T-helper 1 cell treated with Interleukin-12 subunit alpha and Interleukin-12 subunit beta and Interleukin-4 antibody, amounts not matched to agents 30 μg/mL and 1 μg/mL, for 36 hours (primary cell): Measurements from ENCODE around the gene LRP1B.

ENCODE experiments used
- H3K27ac Mint-ChIP-seq: one replicate; pipeline ENCODE4 v1.8.0; 2021; ENCODE audit warnings: mild to moderate bottlenecking, mixed read lengths
- H3K27me3 Mint-ChIP-seq: one replicate; pipeline ENCODE4 v1.8.0; 2021; ENCODE audit warnings: low read depth, mixed read lengths
- H3K36me3 Mint-ChIP-seq: one replicate; pipeline ENCODE4 v1.8.0; 2021; ENCODE audit warnings: low read depth, mixed read lengths
- H3K4me1 Mint-ChIP-seq: one replicate; pipeline ENCODE4 v1.8.0; 2021; ENCODE audit warnings: low read depth, mixed read lengths
- H3K4me3 Mint-ChIP-seq: one replicate; pipeline ENCODE4 v1.8.0; 2021; ENCODE audit warnings: mild to moderate bottlenecking, moderate library complexity, mixed read lengths
- H3K9me3 Mint-ChIP-seq: one replicate; pipeline ENCODE4 v1.8.0; 2021; ENCODE audit warnings: mixed read lengths

Gene LRP1B

DNA sequence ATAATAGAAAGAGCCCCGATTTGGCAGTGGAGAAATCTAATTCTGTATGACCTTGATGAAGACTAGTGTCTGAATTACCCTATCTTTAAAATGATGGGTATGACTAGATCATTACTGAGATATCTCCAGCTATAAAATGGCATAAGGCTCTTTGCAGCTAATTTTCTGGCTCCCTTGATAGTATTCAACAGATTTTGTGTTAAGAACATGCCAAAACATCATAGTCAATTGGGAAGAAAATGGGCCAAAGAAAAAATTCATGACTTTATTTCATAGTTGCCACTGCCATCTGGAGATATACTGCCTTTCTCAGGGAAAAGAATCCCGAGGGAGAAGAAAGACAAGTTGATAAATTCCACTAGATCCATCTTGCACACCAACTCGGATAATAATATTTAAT lies 1618.7 kb downstream of the LRP1B start:
- no peaks in the 10 kb centered on the region for H3K4me1 Mint-ChIP-seq
- no peaks in the 10 kb centered on the region for H3K27me3 Mint-ChIP-seq
- H3K27ac Mint-ChIP-seq, result no peak overlapping the region
- no peaks in the 10 kb centered on the region for H3K36me3 Mint-ChIP-seq
- no peak overlapping the region for H3K4me3 Mint-ChIP-seq
- H3K9me3 Mint-ChIP-seq, result peaks cover 4% of the 10 kb centered on the region

DNA sequence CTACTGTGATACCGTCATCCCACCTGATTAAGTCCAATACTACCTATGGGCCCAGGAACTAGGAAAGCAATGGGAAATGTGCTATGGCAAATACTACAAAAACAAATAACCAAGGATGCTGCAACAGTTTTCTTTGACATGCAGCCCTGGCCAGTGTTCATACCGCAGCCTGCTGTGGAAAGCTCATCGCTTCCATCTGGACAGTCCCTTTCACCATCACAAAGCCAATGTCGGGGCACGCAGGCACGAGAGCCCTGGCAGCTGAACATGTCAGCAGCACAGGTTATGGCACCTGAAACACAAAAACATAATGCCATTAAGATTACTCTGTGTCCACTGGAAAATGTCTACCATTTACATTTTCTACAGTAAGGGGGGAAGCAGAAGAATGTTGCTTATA lies 1621.1 kb downstream of the LRP1B start:
- H3K36me3 Mint-ChIP-seq, result no peaks in the 10 kb centered on the region
- H3K4me3 Mint-ChIP-seq, result no peak overlapping the region
- peaks cover 4% of the 10 kb centered on the region for H3K9me3 Mint-ChIP-seq
- no peaks in the 10 kb centered on the region for H3K27me3 Mint-ChIP-seq
- no peaks in the 10 kb centered on the region for H3K4me1 Mint-ChIP-seq
- no peak overlapping the region for H3K27ac Mint-ChIP-seq

DNA sequence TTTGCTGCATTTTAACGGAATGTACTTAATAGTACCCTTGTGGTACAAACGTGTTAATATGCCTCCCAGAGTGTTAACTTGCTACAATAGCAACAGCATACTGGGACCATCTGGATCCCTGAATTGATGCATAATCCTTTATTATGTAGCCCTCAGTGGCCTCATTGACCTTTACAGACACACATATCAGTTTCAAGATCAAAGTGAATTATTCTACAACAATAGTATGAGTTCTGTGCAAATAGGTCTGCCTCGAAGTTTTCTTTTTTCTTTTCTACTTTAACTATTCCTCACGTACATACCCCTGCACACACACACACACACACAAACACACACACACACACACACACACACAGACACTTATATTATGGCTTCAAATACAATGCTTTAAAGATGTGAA lies 1622.1 kb downstream of the LRP1B start:
- H3K4me1 Mint-ChIP-seq, result no peaks in the 10 kb centered on the region
- H3K36me3 Mint-ChIP-seq, result no peaks in the 10 kb centered on the region
- no peaks in the 10 kb centered on the region for H3K27me3 Mint-ChIP-seq

DNA sequence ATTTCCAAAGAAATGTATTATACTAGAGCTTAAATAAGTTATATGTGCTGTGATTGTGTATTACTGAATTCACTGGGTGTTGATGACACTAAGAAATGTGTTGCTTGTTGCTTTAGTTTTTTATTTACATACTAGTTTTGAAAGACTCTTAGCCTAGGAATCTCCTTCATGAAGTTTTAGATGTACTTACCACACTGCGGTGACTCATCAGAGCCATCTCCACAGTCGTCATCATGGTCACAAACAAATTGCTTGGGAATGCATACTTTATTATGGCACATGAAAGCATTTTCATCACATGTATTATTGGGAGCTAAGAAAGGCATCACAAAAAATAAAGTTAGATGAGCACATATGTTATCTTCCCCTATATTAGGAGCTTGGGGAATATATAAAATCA lies 1624.2 kb downstream of the LRP1B start:
- Mint-ChIP-seq H3K27ac (no peak overlapping the region), H3K36me3 (no peaks in the 10 kb centered on the region), H3K4me3 (no peak overlapping the region), H3K4me1 (no peaks in the 10 kb centered on the region), H3K27me3 (no peaks in the 10 kb centered on the region), H3K9me3 (no peaks in the 10 kb centered on the region)

More for the DNA sequence above, 1622.1 kb downstream of the LRP1B start:
- Mint-ChIP-seq H3K9me3 (peaks cover 4% of the 10 kb centered on the region), H3K4me3 (no peak overlapping the region), H3K27ac (no peak overlapping the region)

DNA sequence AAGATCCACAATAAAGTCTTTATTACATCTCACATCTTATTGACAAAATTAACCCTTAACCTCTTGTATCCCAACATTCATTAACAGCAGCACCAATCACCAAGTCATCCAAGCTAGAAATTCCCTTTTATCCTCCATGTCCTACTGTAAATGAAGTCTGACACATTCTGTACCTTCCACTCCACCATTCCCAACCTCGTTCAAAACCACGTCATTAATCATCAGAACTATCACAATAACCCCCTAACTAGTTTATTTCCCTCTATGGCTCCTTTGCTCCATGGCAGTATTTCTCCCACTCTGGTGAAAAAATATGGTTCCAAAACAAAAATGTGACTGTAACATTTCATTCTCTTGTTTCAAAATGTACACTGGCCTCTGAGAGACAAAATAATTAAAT lies 1626.2 kb downstream of the LRP1B start:
- H3K9me3 Mint-ChIP-seq, result no peaks in the 10 kb centered on the region

DNA sequence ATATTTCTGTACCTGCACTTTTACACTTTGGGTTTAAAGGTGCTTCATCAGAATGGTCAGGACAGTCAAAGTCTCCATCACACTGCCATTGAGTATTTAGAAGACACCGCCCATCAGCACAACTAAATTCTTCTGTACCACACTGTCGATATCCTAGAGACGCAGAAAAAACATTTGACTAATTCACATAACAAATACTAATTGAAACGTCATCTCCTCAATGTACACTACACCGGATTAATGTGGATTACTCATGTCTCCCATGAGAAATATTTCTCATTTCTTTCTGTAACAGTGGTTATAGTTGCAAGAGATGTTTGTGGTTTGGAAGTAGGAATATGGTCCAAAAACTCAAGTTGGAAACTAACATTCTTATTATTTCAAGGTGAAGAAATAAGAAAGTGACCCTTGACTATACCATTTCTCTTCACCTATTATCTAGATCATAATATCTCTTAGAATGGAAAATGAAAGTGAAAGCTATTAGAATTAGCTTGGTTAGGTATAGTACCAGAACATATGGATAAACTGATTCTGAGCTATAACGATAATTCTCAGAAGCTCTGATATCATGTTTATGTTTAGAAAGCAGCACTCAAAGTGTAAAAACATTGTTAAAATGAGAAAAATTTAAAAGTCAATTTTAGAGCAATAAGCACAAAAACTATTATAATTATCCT lies 1627.7 kb downstream of the LRP1B start:
- no peaks in the 10 kb centered on the region for H3K9me3 Mint-ChIP-seq
- no peaks in the 10 kb centered on the region for H3K36me3 Mint-ChIP-seq
- H3K27me3 Mint-ChIP-seq, result no peaks in the 10 kb centered on the region
- no peak overlapping the region for H3K27ac Mint-ChIP-seq
- no peak overlapping the region for H3K4me3 Mint-ChIP-seq
- no peaks in the 10 kb centered on the region for H3K4me1 Mint-ChIP-seq

More for the DNA sequence above, 1626.2 kb downstream of the LRP1B start:
- Mint-ChIP-seq H3K4me1 (no peaks in the 10 kb centered on the region), H3K27ac (no peak overlapping the region), H3K27me3 (no peaks in the 10 kb centered on the region), H3K36me3 (no peaks in the 10 kb centered on the region), H3K4me3 (no peak overlapping the region)

DNA sequence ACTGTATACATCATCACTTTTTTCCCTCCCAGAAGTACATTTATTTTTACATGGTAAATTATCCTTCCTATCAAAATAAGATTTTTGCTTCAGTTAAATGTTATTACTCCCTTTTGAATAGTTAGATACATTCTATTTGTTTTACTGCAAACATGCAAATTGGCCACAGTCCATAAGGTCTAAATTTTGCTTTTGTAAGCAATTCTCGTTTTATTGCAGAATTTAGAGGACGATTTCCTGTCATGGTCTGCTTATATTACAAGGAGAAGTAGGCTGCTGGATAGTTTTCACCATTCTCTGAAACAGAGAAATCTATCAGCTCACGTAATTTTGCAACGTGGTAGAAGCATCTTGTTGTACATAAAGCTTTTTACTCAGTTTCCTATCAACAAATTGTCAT lies 1632.5 kb downstream of the LRP1B start:
- Mint-ChIP-seq H3K4me1 (no peaks in the 10 kb centered on the region), H3K36me3 (no peaks in the 10 kb centered on the region), H3K4me3 (no peak overlapping the region), H3K27me3 (no peaks in the 10 kb centered on the region), H3K27ac (no peak overlapping the region), H3K9me3 (no peaks in the 10 kb centered on the region)

DNA sequence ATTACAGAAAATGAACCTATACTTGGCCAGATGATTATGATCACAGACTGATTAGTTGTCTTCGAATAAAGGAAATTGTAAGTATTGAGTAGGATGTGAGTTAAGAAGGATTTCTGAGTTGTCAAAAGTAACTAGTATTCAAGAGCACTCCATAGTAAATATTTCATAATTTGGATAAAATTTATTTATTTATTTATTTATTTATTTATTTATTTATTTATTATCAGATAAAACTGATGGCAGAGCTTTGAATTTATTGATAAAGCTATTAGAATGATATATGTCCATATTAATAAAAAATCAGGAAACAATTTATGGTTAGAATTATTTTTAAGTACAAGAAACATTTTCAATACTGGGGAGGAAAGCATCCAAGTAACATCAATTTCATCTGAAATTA lies 1634.1 kb downstream of the LRP1B start:
- Mint-ChIP-seq H3K27me3 (no peaks in the 10 kb centered on the region), H3K27ac (no peak overlapping the region), H3K4me3 (no peak overlapping the region), H3K36me3 (no peaks in the 10 kb centered on the region), H3K4me1 (no peaks in the 10 kb centered on the region), H3K9me3 (no peaks in the 10 kb centered on the region)

DNA sequence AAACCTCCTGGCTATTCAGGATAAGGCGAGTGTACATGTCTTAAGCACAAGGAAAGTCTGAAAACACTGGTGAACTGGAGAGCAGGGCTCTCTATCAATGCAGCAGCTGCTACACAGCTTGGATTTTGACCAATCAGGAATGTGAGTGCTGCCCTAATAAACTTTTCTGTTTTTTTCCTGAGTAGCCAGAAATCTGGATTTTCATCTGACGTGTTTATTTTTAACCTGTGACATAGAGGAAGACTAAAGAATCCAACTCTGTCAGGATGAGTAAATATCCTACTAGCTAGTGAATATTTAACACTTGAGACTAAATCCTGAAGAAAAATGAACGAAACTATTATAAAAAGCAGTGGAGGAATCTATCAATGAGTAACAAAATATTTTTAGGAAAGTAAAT lies 1638.9 kb downstream of the LRP1B start:
- H3K27ac Mint-ChIP-seq, result no peak overlapping the region

DNA sequence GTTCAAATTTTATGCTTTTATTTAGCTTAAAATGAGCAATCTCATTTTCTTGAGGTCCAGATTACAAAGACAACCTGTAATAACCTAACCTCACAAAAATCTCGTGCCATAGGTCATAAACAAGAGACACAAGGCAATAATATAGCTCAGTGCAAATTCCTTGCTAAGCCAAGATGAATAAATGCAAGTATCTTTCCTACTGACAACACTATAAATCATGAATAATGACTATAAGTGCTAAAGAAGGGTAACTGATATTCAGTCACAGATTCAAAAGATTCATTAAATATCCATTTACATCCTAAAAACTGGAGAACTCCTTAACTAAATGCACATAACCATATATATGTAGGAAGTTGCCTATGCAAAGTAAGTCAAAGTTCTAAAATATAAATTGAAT lies 1641.6 kb downstream of the LRP1B start:
- Mint-ChIP-seq H3K27ac (no peak overlapping the region), H3K36me3 (no peaks in the 10 kb centered on the region), H3K4me1 (no peaks in the 10 kb centered on the region), H3K27me3 (no peaks in the 10 kb centered on the region), H3K9me3 (no peaks in the 10 kb centered on the region), H3K4me3 (no peak overlapping the region)

More for the DNA sequence above, 1638.9 kb downstream of the LRP1B start:
- Mint-ChIP-seq H3K27me3 (no peaks in the 10 kb centered on the region), H3K9me3 (no peaks in the 10 kb centered on the region), H3K4me3 (no peak overlapping the region), H3K36me3 (no peaks in the 10 kb centered on the region), H3K4me1 (no peaks in the 10 kb centered on the region)

DNA sequence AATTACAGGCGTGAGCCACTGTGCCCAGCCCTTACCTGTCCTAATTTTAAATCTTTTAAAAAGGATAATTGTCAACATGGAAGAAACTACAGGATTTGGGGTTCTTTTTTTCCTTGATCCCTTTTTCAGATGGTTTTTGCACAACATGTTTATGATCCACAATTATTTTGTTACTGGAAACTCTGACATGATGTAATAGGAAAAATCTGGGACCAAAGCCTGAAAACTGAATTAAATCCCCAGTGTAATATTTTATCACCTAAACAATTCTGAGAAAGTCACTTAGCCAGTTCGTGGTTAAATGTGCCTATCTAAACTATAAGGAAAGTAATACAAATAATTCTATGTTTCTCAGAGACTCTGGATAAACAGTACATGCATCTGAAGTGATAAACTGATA lies 1649.7 kb downstream of the LRP1B start:
- Mint-ChIP-seq H3K4me3 (no peak overlapping the region), H3K4me1 (no peaks in the 10 kb centered on the region), H3K27me3 (no peaks in the 10 kb centered on the region), H3K9me3 (peaks cover 3% of the 10 kb centered on the region), H3K36me3 (no peaks in the 10 kb centered on the region), H3K27ac (no peak overlapping the region)

DNA sequence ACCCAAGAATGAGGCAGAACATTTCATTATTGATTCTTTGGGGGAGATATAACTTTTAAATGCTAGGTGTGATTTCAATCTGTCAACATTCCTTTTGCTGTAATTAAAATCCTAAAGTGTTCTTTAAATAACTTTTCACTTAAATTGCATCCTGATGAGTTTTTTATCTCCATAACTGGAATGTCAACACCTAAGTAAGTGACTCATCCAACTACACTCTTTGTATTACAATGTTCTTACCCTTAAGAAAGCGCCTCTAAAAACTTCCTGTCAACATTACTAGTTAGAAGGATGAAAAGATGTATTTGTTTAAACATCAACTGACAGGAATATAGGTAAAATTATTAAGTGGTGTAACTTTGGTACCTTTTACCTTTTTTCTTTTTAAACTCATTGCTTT lies 1657.0 kb downstream of the LRP1B start:
- H3K27ac Mint-ChIP-seq, result no peak overlapping the region

DNA sequence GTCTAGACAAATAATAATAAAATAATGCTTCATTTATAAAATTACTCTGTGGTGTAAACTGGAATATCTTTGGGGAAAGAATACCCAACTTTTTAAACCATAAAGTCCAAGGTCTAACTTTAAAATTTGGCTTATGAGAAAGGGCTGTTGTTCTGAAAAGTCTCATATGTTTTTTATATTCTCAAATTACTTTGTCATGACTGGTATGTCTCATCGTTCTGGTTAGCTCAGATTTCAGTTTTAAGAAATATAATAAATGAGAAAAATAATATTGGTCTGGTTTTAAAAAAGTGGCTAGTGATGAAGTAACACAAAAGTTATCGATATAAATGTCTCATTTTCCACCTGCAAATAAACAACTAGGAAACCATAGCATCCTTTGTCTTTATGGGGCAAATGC lies 1658.1 kb downstream of the LRP1B start:
- Mint-ChIP-seq H3K36me3 (no peaks in the 10 kb centered on the region), H3K4me1 (no peaks in the 10 kb centered on the region), H3K27me3 (no peaks in the 10 kb centered on the region), H3K27ac (no peak overlapping the region), H3K9me3 (peaks cover 4% of the 10 kb centered on the region), H3K4me3 (no peak overlapping the region)

More for the DNA sequence above, 1657.0 kb downstream of the LRP1B start:
- H3K9me3 Mint-ChIP-seq, result peaks cover 4% of the 10 kb centered on the region
- no peaks in the 10 kb centered on the region for H3K36me3 Mint-ChIP-seq
- H3K4me3 Mint-ChIP-seq, result no peak overlapping the region
- no peaks in the 10 kb centered on the region for H3K4me1 Mint-ChIP-seq
- no peaks in the 10 kb centered on the region for H3K27me3 Mint-ChIP-seq

DNA sequence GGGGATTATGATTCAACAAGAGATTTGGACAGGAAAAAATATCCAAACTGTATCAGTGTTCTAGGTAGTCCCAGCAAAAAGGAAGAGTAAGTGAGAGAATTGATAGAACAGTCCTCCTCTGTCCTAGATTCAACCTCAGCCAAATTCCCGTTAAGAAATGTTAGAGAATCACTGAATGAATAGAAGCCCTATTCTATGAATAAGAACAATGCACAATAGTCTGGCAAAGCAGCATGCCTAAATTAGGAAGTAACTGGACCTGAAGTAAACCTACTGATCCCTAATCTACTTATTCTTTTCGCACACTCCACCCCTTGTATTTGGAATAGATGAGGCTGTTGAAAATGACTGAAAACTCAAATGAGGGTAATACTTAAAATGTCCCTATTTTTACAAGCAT lies 1665.5 kb downstream of the LRP1B start:
- H3K36me3 Mint-ChIP-seq, result no peaks in the 10 kb centered on the region
- H3K27me3 Mint-ChIP-seq, result no peaks in the 10 kb centered on the region
- no peak overlapping the region for H3K4me3 Mint-ChIP-seq
- no peak overlapping the region for H3K27ac Mint-ChIP-seq
- H3K9me3 Mint-ChIP-seq, result peaks cover 11% of the 10 kb centered on the region
- H3K4me1 Mint-ChIP-seq, result no peaks in the 10 kb centered on the region

DNA sequence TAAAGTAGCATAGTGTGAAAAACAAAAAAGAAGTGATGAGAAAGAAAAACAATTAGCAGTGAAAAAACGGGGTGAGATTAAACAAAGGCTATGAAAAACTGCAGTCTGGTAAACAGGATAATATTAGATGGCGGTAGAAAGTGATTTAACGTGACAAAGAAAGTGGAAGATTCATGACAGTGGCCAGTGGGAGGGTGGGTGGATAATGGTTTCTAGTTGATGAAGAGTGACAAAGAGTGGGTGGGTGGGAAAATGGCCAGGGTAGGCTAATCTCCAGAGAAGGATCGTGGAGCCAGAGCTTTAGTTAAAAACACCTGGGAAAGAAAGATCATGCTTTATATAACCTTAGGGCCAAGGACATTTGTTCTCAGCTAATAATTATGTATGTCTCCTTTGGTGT lies 1667.8 kb downstream of the LRP1B start:
- no peaks in the 10 kb centered on the region for H3K4me1 Mint-ChIP-seq
- H3K9me3 Mint-ChIP-seq, result peaks cover 11% of the 10 kb centered on the region
- no peaks in the 10 kb centered on the region for H3K27me3 Mint-ChIP-seq
- H3K36me3 Mint-ChIP-seq, result no peaks in the 10 kb centered on the region
- H3K4me3 Mint-ChIP-seq, result no peak overlapping the region
- no peak overlapping the region for H3K27ac Mint-ChIP-seq

DNA sequence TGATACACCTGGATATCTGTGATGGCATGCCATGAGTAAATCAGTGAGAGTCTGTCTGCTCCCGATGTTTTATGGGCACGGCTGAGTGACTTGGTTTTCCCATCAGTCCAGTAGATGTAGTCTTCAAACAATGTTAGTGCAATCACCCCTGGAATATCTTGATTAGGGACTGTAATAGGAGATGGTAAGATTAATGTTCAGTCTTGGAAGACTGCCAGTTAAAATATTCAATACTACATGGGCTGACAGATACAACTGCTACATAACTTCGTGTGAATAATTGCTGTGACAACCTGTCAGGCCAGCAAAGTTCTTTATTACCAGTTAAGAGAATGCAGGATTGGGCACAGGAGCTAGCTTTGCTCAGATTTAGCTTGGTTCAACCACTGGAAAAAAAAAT lies 1673.3 kb downstream of the LRP1B start:
- Mint-ChIP-seq H3K36me3 (no peaks in the 10 kb centered on the region), H3K27me3 (no peaks in the 10 kb centered on the region), H3K9me3 (peaks cover 4% of the 10 kb centered on the region), H3K27ac (no peak overlapping the region), H3K4me3 (no peak overlapping the region), H3K4me1 (no peaks in the 10 kb centered on the region)
